HEK293T (cell line): Measurements from ENCODE around the gene MYD88.

Source experiments
- FOXA1 ChIP-seq: fragments of 450-650 bp; IDR thresholded peaks from 2 replicates; pipeline ENCODE4 v1.6.1; 2016; ENCODE audit warnings: mild to moderate bottlenecking
- SP1 ChIP-seq: fragments of 450-650 bp; IDR thresholded peaks from 2 replicates; pipeline ENCODE4 v1.6.1; 2017
- SUZ12 ChIP-seq: fragments of 450-650 bp; IDR thresholded peaks from 2 replicates; pipeline ENCODE4 v1.6.1; 2016; ENCODE audit warnings: mild to moderate bottlenecking
- TARDBP ChIP-seq: fragments of 450-650 bp; IDR thresholded peaks from 2 replicates; pipeline ENCODE4 v1.6.1; 2016
- ZNF384 ChIP-seq: fragments of 450-650 bp; IDR thresholded peaks from 2 replicates; pipeline ENCODE4 v1.6.1; 2016

DNA sequence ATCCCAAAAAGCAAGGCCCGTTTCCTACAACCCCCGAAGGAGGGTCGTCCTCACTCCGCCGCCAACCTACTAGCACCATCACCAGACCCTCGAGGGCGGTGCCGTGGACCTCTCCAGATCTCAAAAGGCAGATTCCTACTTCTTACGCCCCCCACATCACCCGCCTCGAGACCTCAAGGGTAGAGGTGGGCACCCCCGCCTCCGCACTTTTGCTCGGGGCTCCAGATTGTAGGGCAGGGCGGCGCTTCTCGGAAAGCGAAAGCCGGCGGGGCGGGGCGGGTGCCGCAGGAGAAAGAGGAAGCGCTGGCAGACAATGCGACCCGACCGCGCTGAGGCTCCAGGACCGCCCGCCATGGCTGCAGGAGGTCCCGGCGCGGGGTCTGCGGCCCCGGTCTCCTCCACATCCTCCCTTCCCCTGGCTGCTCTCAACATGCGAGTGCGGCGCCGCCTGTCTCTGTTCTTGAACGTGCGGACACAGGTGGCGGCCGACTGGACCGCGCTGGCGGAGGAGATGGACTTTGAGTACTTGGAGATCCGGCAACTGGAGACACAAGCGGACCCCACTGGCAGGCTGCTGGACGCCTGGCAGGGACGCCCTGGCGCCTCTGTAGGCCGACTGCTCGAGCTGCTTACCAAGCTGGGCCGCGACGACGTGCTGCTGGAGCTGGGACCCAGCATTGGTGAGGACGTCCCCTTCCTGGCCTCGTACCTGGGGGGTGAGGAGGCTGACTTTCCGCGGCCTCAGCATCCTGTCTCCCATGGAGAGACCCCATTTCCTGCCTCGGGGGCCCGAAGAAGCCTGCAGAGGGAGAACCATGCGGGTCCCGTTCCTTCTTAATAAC, at the start of gene MYD88:
- TF ChIP-seq SUZ12 (no peak), TARDBP (no peak), SP1 (no peak), ZNF384 (no peak), FOXA1 (no peak)
